ENCODE measurements around the gene TNIK.

DNA sequence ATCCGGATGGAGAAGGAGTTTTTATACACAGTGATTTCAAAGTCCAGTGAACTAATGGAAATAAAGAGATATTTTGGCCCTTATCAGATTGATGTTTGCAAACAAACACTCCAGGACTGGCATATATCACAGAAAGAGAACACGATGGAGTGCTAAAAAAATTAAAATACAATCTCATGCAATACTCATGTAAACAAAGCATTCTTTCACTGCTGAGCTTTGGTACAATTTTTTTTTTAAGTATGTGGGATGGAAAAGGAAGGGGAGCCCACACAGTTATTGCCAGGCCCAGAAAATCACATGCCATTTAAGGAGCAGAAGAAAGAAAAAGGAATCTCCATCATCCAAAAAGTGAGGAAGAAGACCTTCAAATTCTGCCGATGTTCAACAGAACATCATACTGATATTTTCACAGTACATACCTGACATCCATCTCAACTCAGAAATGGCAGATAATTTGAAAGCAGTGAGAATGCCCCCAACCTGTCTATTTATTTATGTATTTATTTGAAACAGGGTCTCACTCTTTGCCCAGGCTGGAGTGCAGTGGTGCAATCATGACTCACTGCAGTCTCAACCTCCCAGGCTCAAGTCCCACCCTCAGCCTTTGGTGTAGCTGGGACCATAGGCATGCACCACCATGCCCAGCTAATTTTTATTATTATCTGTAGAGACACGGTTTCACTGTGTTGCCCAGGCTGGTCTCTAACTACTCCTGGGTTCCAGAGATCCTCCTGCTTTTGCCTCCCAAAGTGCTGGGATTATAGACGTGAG lies 326.2 kb downstream of the TNIK start:
- TF ChIP-seq, protein P1, sequence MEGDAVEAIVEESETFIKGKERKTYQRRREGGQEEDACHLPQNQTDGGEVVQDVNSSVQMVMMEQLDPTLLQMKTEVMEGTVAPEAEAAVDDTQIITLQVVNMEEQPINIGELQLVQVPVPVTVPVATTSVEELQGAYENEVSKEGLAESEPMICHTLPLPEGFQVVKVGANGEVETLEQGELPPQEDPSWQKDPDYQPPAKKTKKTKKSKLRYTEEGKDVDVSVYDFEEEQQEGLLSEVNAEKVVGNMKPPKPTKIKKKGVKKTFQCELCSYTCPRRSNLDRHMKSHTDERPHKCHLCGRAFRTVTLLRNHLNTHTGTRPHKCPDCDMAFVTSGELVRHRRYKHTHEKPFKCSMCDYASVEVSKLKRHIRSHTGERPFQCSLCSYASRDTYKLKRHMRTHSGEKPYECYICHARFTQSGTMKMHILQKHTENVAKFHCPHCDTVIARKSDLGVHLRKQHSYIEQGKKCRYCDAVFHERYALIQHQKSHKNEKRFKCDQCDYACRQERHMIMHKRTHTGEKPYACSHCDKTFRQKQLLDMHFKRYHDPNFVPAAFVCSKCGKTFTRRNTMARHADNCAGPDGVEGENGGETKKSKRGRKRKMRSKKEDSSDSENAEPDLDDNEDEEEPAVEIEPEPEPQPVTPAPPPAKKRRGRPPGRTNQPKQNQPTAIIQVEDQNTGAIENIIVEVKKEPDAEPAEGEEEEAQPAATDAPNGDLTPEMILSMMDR (conservative IDR thresholded peaks at IDR 0.05; ENCODE audit: low read depth in 2 of 2), result no peak
- TF ChIP-seq, protein P2, sequence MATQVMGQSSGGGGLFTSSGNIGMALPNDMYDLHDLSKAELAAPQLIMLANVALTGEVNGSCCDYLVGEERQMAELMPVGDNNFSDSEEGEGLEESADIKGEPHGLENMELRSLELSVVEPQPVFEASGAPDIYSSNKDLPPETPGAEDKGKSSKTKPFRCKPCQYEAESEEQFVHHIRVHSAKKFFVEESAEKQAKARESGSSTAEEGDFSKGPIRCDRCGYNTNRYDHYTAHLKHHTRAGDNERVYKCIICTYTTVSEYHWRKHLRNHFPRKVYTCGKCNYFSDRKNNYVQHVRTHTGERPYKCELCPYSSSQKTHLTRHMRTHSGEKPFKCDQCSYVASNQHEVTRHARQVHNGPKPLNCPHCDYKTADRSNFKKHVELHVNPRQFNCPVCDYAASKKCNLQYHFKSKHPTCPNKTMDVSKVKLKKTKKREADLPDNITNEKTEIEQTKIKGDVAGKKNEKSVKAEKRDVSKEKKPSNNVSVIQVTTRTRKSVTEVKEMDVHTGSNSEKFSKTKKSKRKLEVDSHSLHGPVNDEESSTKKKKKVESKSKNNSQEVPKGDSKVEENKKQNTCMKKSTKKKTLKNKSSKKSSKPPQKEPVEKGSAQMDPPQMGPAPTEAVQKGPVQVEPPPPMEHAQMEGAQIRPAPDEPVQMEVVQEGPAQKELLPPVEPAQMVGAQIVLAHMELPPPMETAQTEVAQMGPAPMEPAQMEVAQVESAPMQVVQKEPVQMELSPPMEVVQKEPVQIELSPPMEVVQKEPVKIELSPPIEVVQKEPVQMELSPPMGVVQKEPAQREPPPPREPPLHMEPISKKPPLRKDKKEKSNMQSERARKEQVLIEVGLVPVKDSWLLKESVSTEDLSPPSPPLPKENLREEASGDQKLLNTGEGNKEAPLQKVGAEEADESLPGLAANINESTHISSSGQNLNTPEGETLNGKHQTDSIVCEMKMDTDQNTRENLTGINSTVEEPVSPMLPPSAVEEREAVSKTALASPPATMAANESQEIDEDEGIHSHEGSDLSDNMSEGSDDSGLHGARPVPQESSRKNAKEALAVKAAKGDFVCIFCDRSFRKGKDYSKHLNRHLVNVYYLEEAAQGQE (IDR thresholded peaks at IDR 0.05; ENCODE audit: unreplicated experiment), result no peak
- TF ChIP-seq EZH2 (IDR thresholded peaks at IDR 0.05; ENCODE audit: low read depth, unreplicated experiment), result no peak
- TF ChIP-seq POLR2AphosphoS5 (IDR thresholded peaks at IDR 0.05; ENCODE audit: low read depth), result no peak
- TF ChIP-seq EZH2phosphoT487 (IDR thresholded peaks at IDR 0.05; ENCODE audit: unreplicated experiment), result no peak
- TF ChIP-seq JUNB (IDR thresholded peaks at IDR 0.05; ENCODE audit: unreplicated experiment), result no peak
